ENCODE measurements around the gene TECTA. TPM values are rescaled to one million over a fixed set of nuclear protein-coding genes. Genes with fewer than 3 reads are reported as not detected.
"Not testable (repeated sequence)": the region's sequence is repeated elsewhere in the genome, so short reads cannot be mapped to it uniquely, and the experiment has no call there.

Gene TECTA
- polyA plus RNA-seq, 1 of the 3 experiments (the other 2 are of a cell fraction), result 0.58 TPM

DNA sequence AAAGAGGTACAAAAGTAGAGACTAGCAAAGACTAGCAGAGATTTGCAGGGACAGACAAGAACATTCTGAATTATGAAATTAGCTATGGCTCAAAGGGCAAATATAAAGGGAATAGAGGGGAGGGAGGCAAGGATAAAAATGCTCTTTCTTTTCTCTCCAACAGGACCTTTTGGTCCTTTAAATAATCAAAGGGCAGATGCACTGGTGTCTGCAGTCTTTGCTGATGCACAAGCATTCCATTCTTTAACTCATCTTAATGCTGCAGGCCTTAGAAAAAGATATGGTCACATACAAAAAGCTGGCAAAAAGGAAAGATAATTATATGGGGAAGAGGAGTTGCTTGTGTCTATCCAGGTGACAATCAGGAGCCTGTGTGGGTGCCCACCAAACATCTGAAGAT, 137.9 kb downstream of the TECTA start:
- CTCF ChIA-PET, result no interaction called here

DNA sequence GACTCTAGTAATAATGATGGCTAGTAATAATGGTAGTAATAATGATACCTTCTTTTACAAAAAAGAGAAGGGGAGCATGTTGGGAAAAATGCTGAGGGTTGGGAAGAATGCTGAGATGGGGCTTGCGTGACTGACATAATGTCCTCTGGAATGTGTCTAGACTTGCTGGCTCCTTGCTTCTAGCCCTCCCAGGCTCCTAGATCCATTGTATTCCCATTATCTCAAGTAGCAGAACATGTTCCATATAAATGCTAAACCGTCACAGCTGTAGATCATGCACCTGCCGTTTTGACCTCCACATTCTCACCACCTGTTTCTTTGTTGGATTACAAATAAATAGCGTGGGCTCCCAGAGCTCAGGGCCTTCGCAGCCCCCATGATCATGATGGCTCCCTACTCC, 139.0 kb downstream of the TECTA start:
- H4K20me1 ChIP-seq (ENCODE audit: insufficient read depth); H3K79me2 ChIP-seq (ENCODE audit: insufficient read depth); H2AFZ ChIP-seq (ENCODE audit: low read depth); POLR2A ChIA-PET; H3K9me2 ChIP-seq; H3K27me3 ChIP-seq (ENCODE audit: insufficient read depth); H3K9ac ChIP-seq; H3K4me2 ChIP-seq; H3F3A ChIP-seq (replicated peaks; ENCODE audit: insufficient read depth); H3K9me3 ChIP-seq; H3K36me3 ChIP-seq (replicated peaks in 1 of 2; ENCODE audit: control insufficient read depth in 1 of 2, insufficient read depth in 2 of 2, low read length in 1 of 2); H3K4me3 ChIP-seq (ENCODE audit: low read depth in 2 of 2, low read length in 1 of 2); DNase-seq: not testable (repeated sequence)
- CTCF ChIA-PET, result interaction anchor here (1.8 kb wide), 1 partner anchor 45 kb away, joined by 6 read pairs; no protein-coding TSS in a partner anchor
- H3K4me1 ChIP-seq (ENCODE audit: control insufficient read depth in 1 of 2, insufficient read depth in 2 of 2, low read depth in 1 of 2, low read length in 1 of 2), result peaks cover 0 to 24% of the 10 kb centered on the region in 2 experiments; a peak in 2 of 4 replicates
- WGBS (ENCODE audit: low lambda C conversion rate), result 43% methylated on average over 5 of the region's 5 CpGs
- H3K27ac ChIP-seq (ENCODE audit: low read depth in 2 of 2, low read length in 1 of 2), result peak overlapping the region in 1 of 2 experiments; percentile 51; a peak in 1 of 4 replicates

More for the DNA sequence above, 137.9 kb downstream of the TECTA start:
- TF ChIP-seq FOXM1 (IDR thresholded peaks at IDR 0.05; ENCODE audit: low read depth), result no peak
- Histone ChIP-seq H3K9me3 (no peaks in the 10 kb centered on the region), H3K27me3 (ENCODE audit: insufficient read depth) (no peaks in the 10 kb centered on the region; the same call in 1 of the 2 replicates), H2AFZ (ENCODE audit: low read depth) (no peak overlapping the region), H3F3A (replicated peaks; ENCODE audit: insufficient read depth) (no peaks in the 10 kb centered on the region), H3K36me3 (replicated peaks in 1 of 2; ENCODE audit: control insufficient read depth in 1 of 2, insufficient read depth in 2 of 2, low read length in 1 of 2) (no peaks in the 10 kb centered on the region), H3K27ac (ENCODE audit: low read depth in 2 of 2, low read length in 1 of 2) (no peak overlapping the region), H3K4me3 (ENCODE audit: low read depth in 2 of 2, low read length in 1 of 2) (no peak overlapping the region), H4K20me1 (ENCODE audit: insufficient read depth) (no peaks in the 10 kb centered on the region), H3K4me1 (ENCODE audit: control insufficient read depth in 1 of 2, insufficient read depth in 2 of 2, low read depth in 1 of 2, low read length in 1 of 2) (peaks cover 0 to 24% of the 10 kb centered on the region in 2 experiments; a peak in 2 of 4 replicates), H3K4me2 (no peak overlapping the region), H3K9me2 (no peaks in the 10 kb centered on the region), H3K9ac (no peak overlapping the region), H3K79me2 (ENCODE audit: insufficient read depth) (no peaks in the 10 kb centered on the region)
- DNase-seq, result no peak
- POLR2A ChIA-PET, result no interaction called here

DNA sequence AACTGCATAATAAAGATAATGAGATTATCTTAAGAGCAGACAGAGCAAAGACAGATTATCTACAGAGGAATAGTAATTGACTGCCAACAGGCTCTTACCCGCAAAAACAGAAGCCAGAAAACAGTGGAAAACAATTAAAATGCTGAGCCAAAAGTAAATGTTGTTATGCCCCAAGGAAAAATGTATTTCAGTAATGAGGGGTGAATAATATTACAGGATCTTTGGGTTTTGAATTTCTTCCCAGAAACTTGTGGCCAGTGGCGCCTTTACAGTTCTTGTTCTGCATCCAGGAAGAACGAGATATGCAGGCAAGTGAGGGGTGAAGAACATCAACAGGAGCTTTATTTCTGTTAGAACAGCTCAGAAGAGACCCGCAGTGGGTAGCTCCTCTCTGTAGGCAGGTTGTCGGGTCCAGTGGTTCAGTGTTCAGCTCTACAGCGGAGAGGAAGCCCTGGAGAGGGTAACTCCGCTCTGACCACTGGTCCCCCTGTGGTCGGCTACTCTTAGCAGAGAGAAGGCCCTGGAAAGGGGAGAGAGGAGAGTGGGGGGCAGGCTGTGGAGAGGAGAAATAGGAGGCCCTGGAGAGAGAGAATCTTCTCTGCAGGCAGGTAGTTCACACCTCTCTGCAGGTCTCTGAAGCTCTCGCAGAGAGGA, 139.7 kb downstream of the TECTA start:
- no peak for TF ChIP-seq GABPA (IDR thresholded peaks at IDR 0.05; ENCODE audit: low read depth)
- TF ChIP-seq FOSL2 (IDR thresholded peaks at IDR 0.05; ENCODE audit: borderline replicate concordance, low read depth), result no peak
- TF ChIP-seq REST (IDR thresholded peaks at IDR 0.05; ENCODE audit: low read depth, low read length), result no peak
- no peak for TF ChIP-seq SMC3 (IDR thresholded peaks at IDR 0.05; ENCODE audit: low read depth, low read length)
- no peak for TF ChIP-seq POLR2AphosphoS5 (IDR thresholded peaks at IDR 0.05; ENCODE audit: low read depth, low read length)
- no peak for TF ChIP-seq NFIC (IDR thresholded peaks at IDR 0.05; ENCODE audit: borderline replicate concordance)
- TF ChIP-seq FOXJ3 (CRISPR knock-in tag; IDR thresholded peaks at IDR 0.05), result 0 out of 2 replicates have a peak, but pooled peaks have one; percentile 30
- no peak for TF ChIP-seq MEF2A (IDR thresholded peaks at IDR 0.05; ENCODE audit: borderline replicate concordance, low read depth)
- TF ChIP-seq RXRA (IDR thresholded peaks at IDR 0.05; ENCODE audit: borderline replicate concordance, low read depth), result no peak
- peak; percentile 54 for TF ChIP-seq CHD2 (IDR thresholded peaks at IDR 0.05; ENCODE audit: low read length, partially characterized antibody)
- TF ChIP-seq, protein P1, sequence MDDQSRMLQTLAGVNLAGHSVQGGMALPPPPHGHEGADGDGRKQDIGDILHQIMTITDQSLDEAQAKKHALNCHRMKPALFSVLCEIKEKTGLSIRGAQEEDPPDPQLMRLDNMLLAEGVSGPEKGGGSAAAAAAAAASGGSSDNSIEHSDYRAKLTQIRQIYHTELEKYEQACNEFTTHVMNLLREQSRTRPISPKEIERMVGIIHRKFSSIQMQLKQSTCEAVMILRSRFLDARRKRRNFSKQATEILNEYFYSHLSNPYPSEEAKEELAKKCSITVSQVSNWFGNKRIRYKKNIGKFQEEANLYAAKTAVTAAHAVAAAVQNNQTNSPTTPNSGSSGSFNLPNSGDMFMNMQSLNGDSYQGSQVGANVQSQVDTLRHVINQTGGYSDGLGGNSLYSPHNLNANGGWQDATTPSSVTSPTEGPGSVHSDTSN (IDR thresholded peaks at IDR 0.05), result no peak
- TF ChIP-seq EP300 (IDR thresholded peaks at IDR 0.05; ENCODE audit: borderline replicate concordance in 1 of 2, low read depth in 1 of 2, low read length in 1 of 2), result peak in 1 of 2 experiments; percentile 67; a peak in 2 of 4 replicates
- no peak for TF ChIP-seq RAD21 (IDR thresholded peaks at IDR 0.05; ENCODE audit: low read length)
- TF ChIP-seq GATA2 (CRISPR knock-in tag; IDR thresholded peaks at IDR 0.05), result peak; percentile 50
- Histone ChIP-seq H3K36me3 (replicated peaks in 1 of 2; ENCODE audit: control insufficient read depth in 1 of 2, insufficient read depth in 2 of 2, low read length in 1 of 2) (no peaks in the 10 kb centered on the region), H3K4me1 (ENCODE audit: control insufficient read depth in 1 of 2, insufficient read depth in 2 of 2, low read depth in 1 of 2, low read length in 1 of 2) (peaks cover 0 to 24% of the 10 kb centered on the region in 2 experiments; a peak in 2 of 4 replicates), H3K4me2 (no peak overlapping the region), H3K79me2 (ENCODE audit: insufficient read depth) (no peaks in the 10 kb centered on the region), H3F3A (replicated peaks; ENCODE audit: insufficient read depth) (no peaks in the 10 kb centered on the region), H4K20me1 (ENCODE audit: insufficient read depth) (no peaks in the 10 kb centered on the region), H3K9ac (no peak overlapping the region), H3K9me2 (no peaks in the 10 kb centered on the region), H2AFZ (ENCODE audit: low read depth) (no peak overlapping the region), H3K9me3 (no peaks in the 10 kb centered on the region), H3K4me3 (ENCODE audit: low read depth in 2 of 2, low read length in 1 of 2) (no peak overlapping the region), H3K27ac (ENCODE audit: low read depth in 2 of 2, low read length in 1 of 2) (peak overlapping the region in 1 of 2 experiments; percentile 74; a peak in 2 of 4 replicates), H3K27me3 (ENCODE audit: insufficient read depth) (no peaks in the 10 kb centered on the region; the same call in 1 of the 2 replicates)
- peak; percentile 47 for DNase-seq
- POLR2A ChIA-PET, result no interaction called here
- CTCF ChIA-PET, result interaction anchor here (1.0 to 3.2 kb wide), 5 partner anchors 10 to 351 kb away, joined by 3 to 13 read pairs (median 6); no protein-coding TSS in a partner anchor
- 61% methylated on average over 9 of the region's 9 CpGs for WGBS (ENCODE audit: low lambda C conversion rate)
